H1 (cell line): Measurements from ENCODE around the gene SCAF1.

Source experiments
- CHD1 ChIP-seq: IDR thresholded peaks from 2 replicates; pipeline ENCODE4 v1.6.1; 2012; ENCODE audit warnings: low read depth, low read length, improper control_type of control experiment
- CHD2 ChIP-seq: IDR thresholded peaks from 2 replicates; pipeline ENCODE4 v1.6.1; 2012; ENCODE audit warnings: low read length, improper control_type of control experiment
- EZH2 ChIP-seq: fragments of 200-600 bp; sonication (generic); IDR thresholded peaks from 2 replicates; pipeline ENCODE4 v1.7.1; 2012; ENCODE audit warnings: low read depth, mild to moderate bottlenecking, moderate library complexity, low read length, inconsistent platforms; ENCODE audit not compliant: severe bottlenecking
- JUN ChIP-seq: IDR thresholded peaks from 2 replicates; pipeline ENCODE4 v1.6.1; 2011; ENCODE audit warnings: low read depth, mild to moderate bottlenecking, improper control_type of control experiment, low read length
- JUND ChIP-seq: IDR thresholded peaks from 2 replicates; pipeline ENCODE4 v1.6.1; 2011; ENCODE audit warnings: mild to moderate bottlenecking, improper control_type of control experiment, low read length
- KDM1A ChIP-seq: fragments of 200-600, 300-600 bp; sonication (generic); IDR thresholded peaks from 2 replicates; pipeline ENCODE4 v1.7.1; 2016; ENCODE audit warnings: mild to moderate bottlenecking, low read length, borderline replicate concordance
- PHF8 ChIP-seq: fragments of 200-600 bp; sonication (generic); conservative IDR thresholded peaks from 2 replicates; pipeline ENCODE4 v1.7.1; 2012; ENCODE audit warnings: low read depth, mild to moderate bottlenecking, inconsistent platforms, low read length, moderate library complexity
- POLR2A ChIP-seq, 2 experiments: IDR thresholded peaks; 1 replicate in 1 of 2; 2 replicates in 1 of 2; pipeline ENCODE4 v1.6.1; 2011; ENCODE audit warnings: low read depth in 2 of 2, low read length in 2 of 2, mild to moderate bottlenecking in 2 of 2; ENCODE audit errors: control extremely low read depth in 1 of 2
- POLR2AphosphoS5 ChIP-seq: IDR thresholded peaks from 2 replicates; pipeline ENCODE4 v1.6.1; 2011; ENCODE audit warnings: low read depth, low read length
- RFX5 ChIP-seq: IDR thresholded peaks from 2 replicates; pipeline ENCODE4 v1.6.1; 2011; ENCODE audit warnings: low read depth, low read length, improper control_type of control experiment, borderline replicate concordance
- RNF2 ChIP-seq: fragments of 200-900, 300-1000 bp; sonication (generic); IDR thresholded peaks from 2 replicates; pipeline ENCODE4 v1.7.1; 2016; ENCODE audit warnings: borderline replicate concordance, low read depth, mild to moderate bottlenecking, antibody characterized with exemption, low read length; ENCODE audit not compliant: poor library complexity, severe bottlenecking; ENCODE audit errors: missing control alignments
- TF ChIP-seq, protein P1 (sequence below), 3 experiments: IDR thresholded peaks; 1 replicate in 2 of 3; 2 replicates in 1 of 3; pipeline versions ENCODE4 v1.5.1 to v1.6.1; 2011; ENCODE audit warnings: low read length in 3 of 3, mild to moderate bottlenecking in 3 of 3, inconsistent platforms in 2 of 3, low read depth in 1 of 3, moderate library complexity in 1 of 3; ENCODE audit not compliant: insufficient read depth in 1 of 3; ENCODE audit errors: control extremely low read depth in 1 of 3
- TF ChIP-seq, protein P2 (sequence below): IDR thresholded peaks from 2 replicates; pipeline ENCODE4 v1.6.1; 2012; ENCODE audit warnings: inconsistent platforms
- TF ChIP-seq, protein P3 (sequence below): IDR thresholded peaks from 2 replicates; pipeline ENCODE4 v1.6.1; 2012; ENCODE audit warnings: low read length, inconsistent platforms

DNA sequence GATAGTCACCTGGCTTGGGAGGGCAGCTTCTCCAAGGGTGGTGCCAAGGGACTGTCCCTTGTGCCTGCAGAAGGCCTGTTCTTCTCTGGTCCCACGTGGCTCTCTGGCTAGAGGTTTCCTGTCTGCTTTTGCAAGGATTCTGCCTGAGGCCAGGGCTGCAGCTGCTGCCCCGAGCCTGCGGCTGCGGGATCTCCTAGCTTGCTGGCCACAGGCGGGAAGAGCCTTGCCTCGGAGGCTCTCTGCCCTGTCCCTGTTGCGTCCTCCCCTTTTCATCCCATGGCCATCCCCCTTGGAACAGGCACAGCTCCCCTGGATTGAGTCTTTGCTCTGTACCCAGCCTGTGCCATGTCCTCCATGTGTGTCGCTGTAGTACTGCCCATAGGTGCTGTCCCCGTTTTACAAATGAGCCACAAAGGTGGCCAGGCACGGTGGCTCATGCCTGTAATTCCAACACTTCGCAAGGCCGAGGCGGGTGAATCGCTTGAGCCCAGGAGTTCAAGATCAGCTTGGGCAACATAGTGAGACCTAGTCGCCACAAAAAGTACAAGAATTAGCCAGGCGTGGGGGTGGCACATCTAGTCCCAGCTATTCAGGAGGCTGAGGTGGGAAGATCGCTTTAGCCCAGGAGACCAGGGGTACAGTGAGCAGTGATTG is 14.6 kb downstream of the SCAF1 start:
- TF ChIP-seq RFX5 (no peak), JUN (no peak), POLR2A (IDR thresholded peaks at IDR 0.05; ENCODE audit: control extremely low read depth in 1 of 2, low read depth in 2 of 2, low read length in 2 of 2) (no peak), CHD2 (no peak), EZH2 (no peak), RNF2 (no peak), KDM1A (no peak), PHF8 (no peak), CHD1 (no peak), POLR2AphosphoS5 (peak; percentile 35; the same call in 1 of the 2 replicates), JUND (no peak)
- TF ChIP-seq, protein P1, sequence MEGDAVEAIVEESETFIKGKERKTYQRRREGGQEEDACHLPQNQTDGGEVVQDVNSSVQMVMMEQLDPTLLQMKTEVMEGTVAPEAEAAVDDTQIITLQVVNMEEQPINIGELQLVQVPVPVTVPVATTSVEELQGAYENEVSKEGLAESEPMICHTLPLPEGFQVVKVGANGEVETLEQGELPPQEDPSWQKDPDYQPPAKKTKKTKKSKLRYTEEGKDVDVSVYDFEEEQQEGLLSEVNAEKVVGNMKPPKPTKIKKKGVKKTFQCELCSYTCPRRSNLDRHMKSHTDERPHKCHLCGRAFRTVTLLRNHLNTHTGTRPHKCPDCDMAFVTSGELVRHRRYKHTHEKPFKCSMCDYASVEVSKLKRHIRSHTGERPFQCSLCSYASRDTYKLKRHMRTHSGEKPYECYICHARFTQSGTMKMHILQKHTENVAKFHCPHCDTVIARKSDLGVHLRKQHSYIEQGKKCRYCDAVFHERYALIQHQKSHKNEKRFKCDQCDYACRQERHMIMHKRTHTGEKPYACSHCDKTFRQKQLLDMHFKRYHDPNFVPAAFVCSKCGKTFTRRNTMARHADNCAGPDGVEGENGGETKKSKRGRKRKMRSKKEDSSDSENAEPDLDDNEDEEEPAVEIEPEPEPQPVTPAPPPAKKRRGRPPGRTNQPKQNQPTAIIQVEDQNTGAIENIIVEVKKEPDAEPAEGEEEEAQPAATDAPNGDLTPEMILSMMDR (IDR thresholded peaks at IDR 0.05; ENCODE audit: control extremely low read depth in 1 of 3, insufficient read depth in 1 of 3, low read depth in 1 of 3, low read length in 3 of 3): no peak
- TF ChIP-seq, protein P2, sequence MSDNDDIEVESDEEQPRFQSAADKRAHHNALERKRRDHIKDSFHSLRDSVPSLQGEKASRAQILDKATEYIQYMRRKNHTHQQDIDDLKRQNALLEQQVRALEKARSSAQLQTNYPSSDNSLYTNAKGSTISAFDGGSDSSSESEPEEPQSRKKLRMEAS: no peak
- TF ChIP-seq, protein P3, sequence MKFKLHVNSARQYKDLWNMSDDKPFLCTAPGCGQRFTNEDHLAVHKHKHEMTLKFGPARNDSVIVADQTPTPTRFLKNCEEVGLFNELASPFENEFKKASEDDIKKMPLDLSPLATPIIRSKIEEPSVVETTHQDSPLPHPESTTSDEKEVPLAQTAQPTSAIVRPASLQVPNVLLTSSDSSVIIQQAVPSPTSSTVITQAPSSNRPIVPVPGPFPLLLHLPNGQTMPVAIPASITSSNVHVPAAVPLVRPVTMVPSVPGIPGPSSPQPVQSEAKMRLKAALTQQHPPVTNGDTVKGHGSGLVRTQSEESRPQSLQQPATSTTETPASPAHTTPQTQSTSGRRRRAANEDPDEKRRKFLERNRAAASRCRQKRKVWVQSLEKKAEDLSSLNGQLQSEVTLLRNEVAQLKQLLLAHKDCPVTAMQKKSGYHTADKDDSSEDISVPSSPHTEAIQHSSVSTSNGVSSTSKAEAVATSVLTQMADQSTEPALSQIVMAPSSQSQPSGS: no peak
